ENCODE measurements around the gene MKLN1. TPM values are rescaled to one million over a fixed set of nuclear protein-coding genes. Genes with fewer than 3 reads are reported as not detected.

Gene MKLN1
- polyA plus RNA-seq, 1 donor from 2014 or later = 15.9 TPM

DNA sequence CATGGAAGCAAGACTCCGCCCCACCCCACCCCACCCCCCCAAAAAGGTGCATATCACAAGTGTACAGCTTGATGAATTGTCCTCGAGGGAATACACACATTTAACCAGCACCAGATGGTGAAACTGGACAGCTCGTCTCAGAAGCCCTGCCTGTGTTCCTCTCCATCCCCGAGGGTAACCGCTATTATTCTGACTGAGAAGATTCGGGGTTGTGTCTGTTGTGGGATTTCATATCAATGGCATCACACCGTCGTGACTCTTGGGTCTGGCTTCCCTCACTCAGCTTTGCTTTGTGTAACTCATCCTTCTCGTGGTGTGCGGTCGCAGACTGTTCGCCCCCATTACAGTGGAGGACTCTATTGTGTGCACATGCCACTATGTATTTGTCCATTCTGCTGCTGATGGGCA, 209.9 kb downstream of the MKLN1 start:
- Histone ChIP-seq H3K79me2 (replicated peaks; ENCODE audit: insufficient read depth, low read length) (no peaks in the 10 kb centered on the region), H3K27me3 (ENCODE audit: insufficient read depth, low read depth, low read length) (no peaks in the 10 kb centered on the region), H4K20me1 (ENCODE audit: insufficient read depth) (no peaks in the 10 kb centered on the region), H3K27ac (ENCODE audit: low read length) (no peak overlapping the region), H3K4me3 (ENCODE audit: low read length) (no peak overlapping the region), H3F3A (ENCODE audit: insufficient read depth, low read length, poor library complexity, severe bottlenecking) (no peaks in the 10 kb centered on the region), H3K4me2 (ENCODE audit: low read length) (no peak overlapping the region), H2AFZ (ENCODE audit: low read depth, low read length) (no peak overlapping the region), H3K9me3 (ENCODE audit: low read length) (no peaks in the 10 kb centered on the region), H3K36me3 (ENCODE audit: insufficient read depth, low read length) (no peaks in the 10 kb centered on the region), H3K9me2 (ENCODE audit: insufficient read depth, low read length) (no peaks in the 10 kb centered on the region), H3K9ac (ENCODE audit: low read length) (no peak overlapping the region)
- TF ChIP-seq SMC3 (conservative IDR thresholded peaks at IDR 0.05; ENCODE audit: poor library complexity) = no peak
- TF ChIP-seq EZH2 (IDR thresholded peaks at IDR 0.05; ENCODE audit: borderline replicate concordance, insufficient read depth, low read length, poor library complexity, severe bottlenecking) = no peak
- no peak for TF ChIP-seq MXI1 (conservative IDR thresholded peaks at IDR 0.05; ENCODE audit: poor library complexity, severe bottlenecking)
- TF ChIP-seq POLR2AphosphoS5 (IDR thresholded peaks at IDR 0.05) = no peak

DNA sequence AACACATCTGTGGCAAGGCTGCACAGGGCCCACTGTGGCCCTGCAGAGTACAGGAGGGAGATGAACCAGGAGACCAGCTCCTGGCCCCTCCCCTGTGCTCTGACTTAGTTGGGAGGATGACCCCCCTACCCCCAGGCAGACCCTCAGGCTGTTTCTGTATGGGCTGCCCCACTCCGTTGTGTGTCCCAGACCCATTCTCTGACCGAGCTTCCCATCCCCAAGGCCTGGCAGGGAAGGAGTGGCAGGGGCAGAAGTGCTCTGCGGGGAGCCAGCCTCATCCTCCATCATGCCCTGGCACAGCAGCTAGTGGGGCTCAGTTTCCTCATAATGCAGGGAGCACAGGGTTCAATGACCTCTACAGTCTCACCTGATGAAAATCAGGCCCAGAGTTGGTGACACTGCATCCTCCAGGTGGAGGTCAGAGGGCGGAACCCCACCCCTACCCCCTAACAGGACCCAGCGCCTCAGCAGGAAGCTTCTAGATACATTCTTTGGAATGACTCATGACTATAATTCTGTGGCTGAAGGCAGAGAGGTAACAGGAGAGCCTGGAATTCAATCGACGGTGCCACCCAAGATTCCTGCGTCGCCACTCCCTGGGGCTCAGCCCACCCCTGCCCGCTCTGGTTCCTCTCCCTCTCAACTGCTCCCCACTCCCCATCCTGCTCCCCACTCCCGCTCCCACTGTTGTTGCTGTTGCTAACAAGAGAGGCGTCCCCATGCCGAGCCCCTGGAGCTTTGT, 210.6 kb downstream of the MKLN1 start:
- no peaks in the 10 kb centered on the region for H3K36me3 ChIP-seq (ENCODE audit: insufficient read depth, low read length)
- no peaks in the 10 kb centered on the region for H3K9me2 ChIP-seq (ENCODE audit: insufficient read depth, low read length)
- H3K9ac ChIP-seq (ENCODE audit: low read length) = no peak overlapping the region
- TF ChIP-seq EP300 (conservative IDR thresholded peaks at IDR 0.05; ENCODE audit: poor library complexity, severe bottlenecking) = no peak
- no peak for TF ChIP-seq EZH2 (IDR thresholded peaks at IDR 0.05; ENCODE audit: borderline replicate concordance, insufficient read depth, low read length, poor library complexity, severe bottlenecking)
- TF ChIP-seq SMC3 (conservative IDR thresholded peaks at IDR 0.05; ENCODE audit: poor library complexity) = no peak
- TF ChIP-seq, protein P1, sequence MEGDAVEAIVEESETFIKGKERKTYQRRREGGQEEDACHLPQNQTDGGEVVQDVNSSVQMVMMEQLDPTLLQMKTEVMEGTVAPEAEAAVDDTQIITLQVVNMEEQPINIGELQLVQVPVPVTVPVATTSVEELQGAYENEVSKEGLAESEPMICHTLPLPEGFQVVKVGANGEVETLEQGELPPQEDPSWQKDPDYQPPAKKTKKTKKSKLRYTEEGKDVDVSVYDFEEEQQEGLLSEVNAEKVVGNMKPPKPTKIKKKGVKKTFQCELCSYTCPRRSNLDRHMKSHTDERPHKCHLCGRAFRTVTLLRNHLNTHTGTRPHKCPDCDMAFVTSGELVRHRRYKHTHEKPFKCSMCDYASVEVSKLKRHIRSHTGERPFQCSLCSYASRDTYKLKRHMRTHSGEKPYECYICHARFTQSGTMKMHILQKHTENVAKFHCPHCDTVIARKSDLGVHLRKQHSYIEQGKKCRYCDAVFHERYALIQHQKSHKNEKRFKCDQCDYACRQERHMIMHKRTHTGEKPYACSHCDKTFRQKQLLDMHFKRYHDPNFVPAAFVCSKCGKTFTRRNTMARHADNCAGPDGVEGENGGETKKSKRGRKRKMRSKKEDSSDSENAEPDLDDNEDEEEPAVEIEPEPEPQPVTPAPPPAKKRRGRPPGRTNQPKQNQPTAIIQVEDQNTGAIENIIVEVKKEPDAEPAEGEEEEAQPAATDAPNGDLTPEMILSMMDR (IDR thresholded peaks at IDR 0.05; ENCODE audit: poor library complexity, severe bottlenecking) = no peak
- no peak for TF ChIP-seq POLR2AphosphoS5 (IDR thresholded peaks at IDR 0.05)
- no peak for TF ChIP-seq TAF1 (IDR thresholded peaks at IDR 0.05; ENCODE audit: low read depth)
- TF ChIP-seq, protein P2, sequence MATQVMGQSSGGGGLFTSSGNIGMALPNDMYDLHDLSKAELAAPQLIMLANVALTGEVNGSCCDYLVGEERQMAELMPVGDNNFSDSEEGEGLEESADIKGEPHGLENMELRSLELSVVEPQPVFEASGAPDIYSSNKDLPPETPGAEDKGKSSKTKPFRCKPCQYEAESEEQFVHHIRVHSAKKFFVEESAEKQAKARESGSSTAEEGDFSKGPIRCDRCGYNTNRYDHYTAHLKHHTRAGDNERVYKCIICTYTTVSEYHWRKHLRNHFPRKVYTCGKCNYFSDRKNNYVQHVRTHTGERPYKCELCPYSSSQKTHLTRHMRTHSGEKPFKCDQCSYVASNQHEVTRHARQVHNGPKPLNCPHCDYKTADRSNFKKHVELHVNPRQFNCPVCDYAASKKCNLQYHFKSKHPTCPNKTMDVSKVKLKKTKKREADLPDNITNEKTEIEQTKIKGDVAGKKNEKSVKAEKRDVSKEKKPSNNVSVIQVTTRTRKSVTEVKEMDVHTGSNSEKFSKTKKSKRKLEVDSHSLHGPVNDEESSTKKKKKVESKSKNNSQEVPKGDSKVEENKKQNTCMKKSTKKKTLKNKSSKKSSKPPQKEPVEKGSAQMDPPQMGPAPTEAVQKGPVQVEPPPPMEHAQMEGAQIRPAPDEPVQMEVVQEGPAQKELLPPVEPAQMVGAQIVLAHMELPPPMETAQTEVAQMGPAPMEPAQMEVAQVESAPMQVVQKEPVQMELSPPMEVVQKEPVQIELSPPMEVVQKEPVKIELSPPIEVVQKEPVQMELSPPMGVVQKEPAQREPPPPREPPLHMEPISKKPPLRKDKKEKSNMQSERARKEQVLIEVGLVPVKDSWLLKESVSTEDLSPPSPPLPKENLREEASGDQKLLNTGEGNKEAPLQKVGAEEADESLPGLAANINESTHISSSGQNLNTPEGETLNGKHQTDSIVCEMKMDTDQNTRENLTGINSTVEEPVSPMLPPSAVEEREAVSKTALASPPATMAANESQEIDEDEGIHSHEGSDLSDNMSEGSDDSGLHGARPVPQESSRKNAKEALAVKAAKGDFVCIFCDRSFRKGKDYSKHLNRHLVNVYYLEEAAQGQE (IDR thresholded peaks at IDR 0.05; ENCODE audit: borderline replicate concordance) = no peak
- TF ChIP-seq MXI1 (conservative IDR thresholded peaks at IDR 0.05; ENCODE audit: poor library complexity, severe bottlenecking) = no peak
- H3K27ac ChIP-seq (ENCODE audit: low read length) = no peak overlapping the region
- H3K79me2 ChIP-seq (replicated peaks; ENCODE audit: insufficient read depth, low read length) = no peaks in the 10 kb centered on the region
- H4K20me1 ChIP-seq (ENCODE audit: insufficient read depth) = no peaks in the 10 kb centered on the region
- H2AFZ ChIP-seq (ENCODE audit: low read depth, low read length) = no peak overlapping the region
- H3K27me3 ChIP-seq (ENCODE audit: insufficient read depth, low read depth, low read length) = no peaks in the 10 kb centered on the region
- H3K4me2 ChIP-seq (ENCODE audit: low read length) = no peak overlapping the region
- no peaks in the 10 kb centered on the region for H3F3A ChIP-seq (ENCODE audit: insufficient read depth, low read length, poor library complexity, severe bottlenecking)
- no peak overlapping the region for H3K4me3 ChIP-seq (ENCODE audit: low read length)
- no peaks in the 10 kb centered on the region for H3K9me3 ChIP-seq (ENCODE audit: low read length)
